Activated CD4-positive, alpha-beta T cell treated with anti-CD3 and anti-CD28 coated beads, Interleukin-2, Interleukin-4, amounts not matched to agents 100 ng/mL and 50 ng/mL, durations not matched to agents 16 hours and 8 hours (primary cell): Measurements from ENCODE around the gene ABHD2.
"Not testable (repeated sequence)": the region's sequence is repeated elsewhere in the genome, so short reads cannot be mapped to it uniquely, and the experiment has no call there.

ENCODE experiments used
- DNase-seq: peaks from one replicate; pipeline ENCODE4 v3.0.0-alpha.2; 2020; ENCODE audit warnings: low spot score

ABHD2 gene

GRCh38 chr15:89087830-89088604 lies at the start of gene ABHD2:
Gene ABHD2, plus strand, starts transcription at chr15:89088456. Its CDS starts 27,872 bp downstream, at chr15:89116328.
- DNase-seq = peak; percentile 100

- DNase-seq = no peak
Observed at GRCh38 chr15:89039142-89039541, 49.1 kb upstream of the ABHD2 start.

- no peak for DNase-seq
Observed at GRCh38 chr15:89041507-89041906, 46.7 kb upstream of the ABHD2 start.

- DNase-seq = no peak
Observed at GRCh38 chr15:89042387-89042786, 45.9 kb upstream of the ABHD2 start.

GRCh38 chr15:89043031-89044002 lies 44.9 kb upstream of the ABHD2 start:
- DNase-seq = no peak

- not testable (repeated sequence) for DNase-seq
Observed at GRCh38 chr15:89049016-89049666, 39.1 kb upstream of the ABHD2 start.

GRCh38 chr15:89051875-89052274 lies 36.4 kb upstream of the ABHD2 start:
- DNase-seq = no peak

- DNase-seq = no peak
Observed at GRCh38 chr15:89052474-89052873, 35.8 kb upstream of the ABHD2 start.

- DNase-seq = no peak
Observed at GRCh38 chr15:89054873-89055272, 33.4 kb upstream of the ABHD2 start.

- DNase-seq = peak; percentile 86
Observed at GRCh38 chr15:89057506-89058133, 30.6 kb upstream of the ABHD2 start.

- no peak for DNase-seq
Observed at GRCh38 chr15:89058376-89058775, 29.9 kb upstream of the ABHD2 start.

GRCh38 chr15:89058876-89059405 lies 29.3 kb upstream of the ABHD2 start:
- DNase-seq = no peak

- DNase-seq = no peak
Observed at GRCh38 chr15:89066280-89066679, 22.0 kb upstream of the ABHD2 start.

- peak; percentile 36 for DNase-seq
Observed at GRCh38 chr15:89067751-89068150, 20.5 kb upstream of the ABHD2 start.

- DNase-seq = peak; percentile 87
Observed at GRCh38 chr15:89068325-89068784, 19.9 kb upstream of the ABHD2 start.

- DNase-seq = no peak
Observed at GRCh38 chr15:89070197-89071124, 17.8 kb upstream of the ABHD2 start.

GRCh38 chr15:89071471-89071870 lies 16.8 kb upstream of the ABHD2 start:
- DNase-seq = no peak

GRCh38 chr15:89072277-89072869 lies 15.9 kb upstream of the ABHD2 start:
- no peak for DNase-seq

GRCh38 chr15:89074402-89075012 lies 13.7 kb upstream of the ABHD2 start:
- no peak for DNase-seq
